HT1080 (cell line): Measurements from ENCODE around the gene OSGIN1. TPM values are rescaled to one million over a fixed set of nuclear protein-coding genes. Genes with fewer than 3 reads are reported as not detected.
"Not testable (repeated sequence)": the region's sequence is repeated elsewhere in the genome, so short reads cannot be mapped to it uniquely, and the experiment has no call there.

Experiments
- DNase-seq: peaks from one replicate; pipeline ENCODE4 v3.0.0-alpha.2; 2015; ENCODE audit warnings: low read depth
- total RNA-seq: library from RNA; depleted of rRNA; stranded (reverse); fragments of >200 nt; shearing (Covaris generic); gene quantifications from 2 replicates; pipeline ENCODE4 v1.2.3, GENCODE V29; 2014

Gene OSGIN1
- total RNA-seq, 1 experiment from 2014 or later: 3.8 TPM

DNA sequence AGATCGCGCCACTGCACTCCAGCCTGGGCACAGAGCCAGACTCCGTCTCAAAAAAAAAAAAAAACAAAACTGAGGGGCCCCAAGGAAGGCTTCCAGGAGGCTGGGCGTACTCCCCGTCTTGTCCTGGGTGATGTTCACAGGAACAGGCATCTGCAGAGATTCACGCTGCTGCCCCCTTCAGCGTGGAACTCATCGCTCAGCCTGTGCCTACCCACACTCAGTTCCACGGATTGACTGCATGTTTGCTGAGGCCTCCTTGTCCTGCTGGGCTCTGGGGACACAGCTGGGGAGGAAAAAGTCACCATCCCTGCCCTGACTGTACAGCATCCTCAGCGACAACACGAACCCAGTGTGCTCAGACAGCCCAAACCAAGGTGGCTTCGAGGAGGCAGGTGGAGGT is 12.9 kb upstream of the OSGIN1 start:
- DNase-seq: no peak

DNA sequence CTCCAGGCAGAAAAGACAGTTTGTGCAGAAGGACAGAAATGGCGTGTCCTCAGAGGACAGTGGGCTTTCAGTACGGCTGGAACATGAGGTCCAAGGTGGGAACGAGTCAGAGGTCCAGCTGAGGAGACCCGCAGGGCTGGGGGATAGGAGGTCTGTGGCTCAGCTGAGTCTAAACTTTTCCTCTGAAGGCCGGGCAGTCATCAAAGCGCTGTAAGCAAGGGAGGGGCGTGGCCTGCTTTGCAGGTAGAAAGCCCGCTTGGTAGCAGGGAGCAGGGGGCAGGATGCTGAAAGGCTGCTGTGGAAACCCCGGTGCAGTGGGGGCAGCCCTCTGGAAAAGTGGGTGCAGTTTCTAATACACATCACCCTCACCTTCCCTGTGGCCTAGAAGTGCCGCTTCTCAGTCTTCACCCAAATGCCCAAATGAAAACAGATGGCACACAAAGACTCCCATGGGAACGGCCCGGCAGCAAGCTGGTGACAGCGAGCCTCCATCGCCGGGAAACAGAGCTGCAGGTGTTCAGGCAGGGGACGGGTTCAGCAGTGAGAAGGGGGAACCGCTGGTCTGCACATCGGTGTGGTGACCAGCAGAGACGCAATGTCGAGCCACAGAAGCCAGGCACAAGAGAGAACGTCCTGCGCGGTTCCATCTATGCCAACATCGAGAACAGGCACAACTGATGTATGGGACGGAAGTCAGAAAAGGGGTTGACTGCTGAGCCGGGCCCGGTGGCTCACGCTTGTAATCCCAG is 12.2 kb upstream of the OSGIN1 start:
- no peak for DNase-seq

- not testable (repeated sequence) for DNase-seq
Measured at GRCh38 chr16:83941546-83941945, 11.5 kb upstream of the OSGIN1 start.

DNA sequence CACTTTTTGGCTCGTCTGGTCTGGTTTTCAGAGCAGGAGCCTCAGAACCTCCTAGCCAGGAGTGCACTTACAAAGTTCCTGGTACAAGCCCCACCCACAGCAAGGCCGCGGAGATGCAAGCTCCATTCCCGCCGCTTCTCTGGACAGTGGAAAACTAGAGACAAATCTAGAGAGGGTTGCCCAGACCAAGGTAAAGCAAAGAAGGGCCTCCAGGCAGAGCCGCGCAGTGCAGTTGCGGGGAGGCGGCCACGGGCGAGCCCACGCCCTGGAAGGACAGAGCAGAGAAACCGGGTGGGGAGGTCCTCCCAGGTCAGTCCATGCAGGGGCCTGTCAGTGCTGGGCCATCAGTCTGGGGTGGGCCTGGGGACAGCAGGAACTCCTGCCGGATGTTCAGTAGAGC is 11.0 kb upstream of the OSGIN1 start:
- no peak for DNase-seq

GRCh38 chr16:83942815-83943515 is 10.1 kb upstream of the OSGIN1 start:
- DNase-seq: no peak

DNA sequence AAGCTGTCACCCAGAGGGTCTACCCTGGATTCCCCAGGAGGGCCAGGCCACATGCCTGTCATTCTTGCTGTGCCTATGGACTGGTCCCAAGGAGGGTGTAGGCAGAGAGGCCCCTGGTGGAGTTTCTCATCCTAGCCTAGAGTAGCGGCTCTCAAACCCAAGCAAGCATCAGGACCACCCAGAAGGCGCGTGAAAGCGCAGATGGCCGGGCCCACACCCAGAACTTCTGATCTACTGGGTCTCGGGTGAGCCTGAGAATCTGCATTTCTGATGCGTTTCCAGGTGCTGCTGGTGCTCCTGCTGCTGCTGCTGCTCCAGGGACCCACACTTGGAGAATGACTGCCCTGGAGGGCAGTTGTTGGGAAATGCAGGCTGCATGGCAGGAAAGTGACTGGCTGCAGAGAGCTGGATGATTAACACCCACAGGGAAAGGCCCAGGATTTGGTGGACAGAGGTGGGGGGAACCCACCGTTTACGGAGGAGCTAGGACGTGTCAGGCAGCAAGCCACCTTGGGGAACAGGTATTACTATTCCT is 9.5 kb upstream of the OSGIN1 start:
- no peak for DNase-seq

DNA sequence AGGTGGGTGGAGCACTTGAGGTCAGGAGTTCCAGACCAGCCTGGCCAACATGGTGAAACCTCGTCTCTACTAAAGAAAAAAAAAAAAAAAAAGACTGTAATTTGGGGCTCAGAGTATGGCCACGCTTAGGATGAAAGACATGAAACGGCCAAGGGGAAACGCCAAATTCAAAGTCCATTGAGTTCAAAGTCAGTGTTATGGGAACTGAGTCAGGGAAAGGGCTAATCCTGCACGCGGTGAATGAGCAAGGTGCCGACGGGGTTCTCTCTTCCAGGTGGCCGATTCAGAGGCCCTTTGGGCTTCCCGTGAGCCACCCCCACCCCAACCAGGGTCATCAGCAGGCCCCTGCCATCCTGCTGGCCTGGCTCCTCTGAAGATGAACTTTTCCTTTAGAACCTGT is 7.5 kb upstream of the OSGIN1 start:
- no peak for DNase-seq

DNA sequence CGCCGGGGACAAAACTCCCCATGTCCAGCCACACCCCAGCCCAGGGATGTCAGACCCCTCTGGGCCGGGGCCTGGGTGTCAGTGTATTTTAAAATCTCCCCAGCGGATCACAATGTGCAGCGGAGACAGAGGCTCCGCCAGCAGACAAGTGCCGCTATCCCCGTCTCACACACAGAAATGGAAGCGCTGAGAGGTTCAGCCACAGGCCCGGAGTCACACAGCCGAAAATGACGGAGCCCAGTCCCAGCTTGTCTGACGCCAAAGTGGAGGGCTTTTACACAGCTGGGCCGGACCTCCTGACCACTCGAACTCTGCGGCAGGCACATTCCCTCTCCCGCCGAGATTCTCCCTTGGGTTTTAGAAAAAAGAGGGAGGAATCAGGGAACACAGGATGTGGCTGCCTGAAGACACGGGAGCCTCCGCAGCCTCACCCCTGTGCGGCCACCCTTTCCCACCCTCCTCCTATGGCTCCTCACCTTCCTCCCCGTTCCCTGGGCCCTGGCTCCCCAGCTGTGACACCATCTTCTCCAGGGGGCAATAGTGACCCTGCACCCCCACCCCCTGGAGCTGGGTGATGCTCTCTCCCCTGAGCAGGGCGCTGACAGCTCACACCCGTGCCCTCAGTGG is 6.8 kb upstream of the OSGIN1 start:
- no peak for DNase-seq

DNA sequence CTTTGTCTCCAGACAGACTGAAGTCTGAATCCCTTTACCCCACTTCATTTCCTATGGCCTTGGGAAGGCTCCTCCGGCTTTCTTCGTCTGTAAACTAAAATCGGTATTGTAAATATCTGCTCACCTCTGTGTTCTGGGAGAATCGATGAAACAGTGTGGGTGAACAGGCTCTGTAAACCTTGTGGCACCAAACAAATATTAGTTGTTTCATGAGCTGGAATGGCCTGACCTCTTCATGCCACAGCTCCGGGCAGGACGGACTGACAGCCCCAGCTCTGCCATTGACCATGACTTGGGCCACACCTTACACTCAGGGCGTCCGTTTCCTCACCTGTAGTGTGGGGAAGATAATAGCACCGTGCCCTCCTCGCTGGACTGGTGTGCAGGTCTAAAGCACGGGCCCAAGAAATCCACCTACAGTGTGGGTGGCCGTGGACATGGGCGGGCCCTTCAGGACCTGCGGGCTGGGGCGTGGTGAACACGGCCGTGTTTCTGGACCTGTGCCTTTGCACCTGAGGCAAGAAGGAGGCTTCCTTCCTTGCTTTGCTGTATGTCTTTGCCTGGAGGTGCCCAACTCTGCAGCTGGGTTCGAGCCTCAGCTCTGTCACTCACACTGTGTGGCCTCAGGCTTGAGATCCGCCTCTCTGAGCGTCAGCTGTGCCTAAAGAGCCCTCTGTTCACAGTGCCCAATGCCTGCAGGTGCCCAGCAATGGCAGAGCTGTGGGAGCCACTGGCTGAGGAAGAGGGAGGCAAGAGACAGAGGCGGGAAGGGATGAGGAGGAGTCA is 6.1 kb upstream of the OSGIN1 start:
- DNase-seq: no peak

- no peak for DNase-seq
Measured at GRCh38 chr16:83947642-83948234, 5.3 kb upstream of the OSGIN1 start.

DNA sequence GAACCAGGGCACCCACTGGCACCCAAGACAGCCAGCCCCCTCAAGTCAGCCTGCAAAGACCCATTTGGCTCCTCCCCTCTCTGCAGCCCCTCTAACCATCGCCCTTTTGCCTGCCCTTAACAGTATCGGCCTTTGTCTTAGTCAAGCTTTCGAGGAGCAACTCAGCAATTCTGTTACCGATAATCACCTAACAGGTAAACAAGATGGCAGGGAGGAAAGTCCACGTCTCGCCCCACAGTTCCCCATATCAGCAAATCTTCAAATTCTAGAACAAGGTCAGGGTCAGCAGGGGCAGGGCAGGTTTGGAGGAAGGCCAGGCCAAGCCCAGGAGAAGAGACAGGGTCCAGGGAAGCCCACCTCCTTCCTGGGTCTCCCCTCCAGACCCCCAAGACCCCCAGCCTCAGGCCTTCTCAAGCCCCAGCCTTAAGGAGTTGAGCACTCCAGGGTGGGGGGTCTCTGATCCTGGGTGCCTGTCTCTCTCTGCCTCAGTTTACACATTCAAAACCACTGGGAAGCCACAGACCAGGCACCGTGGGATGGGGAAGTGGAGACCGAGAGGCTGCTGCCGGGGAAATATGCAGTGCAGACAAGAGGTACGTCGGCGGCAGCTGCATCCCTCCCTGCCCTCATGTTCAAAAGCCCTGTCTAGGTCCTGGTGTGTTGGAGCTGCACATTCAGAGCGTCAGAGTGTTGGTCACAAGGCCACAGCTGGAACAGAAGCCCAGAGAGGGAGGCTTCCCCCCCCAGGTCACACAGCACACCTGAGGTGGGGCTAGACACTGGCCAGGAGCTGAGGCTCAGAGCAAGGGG is 3.9 kb upstream of the OSGIN1 start:
- DNase-seq: no peak

GRCh38 chr16:83949724-83950001 is 3.4 kb upstream of the OSGIN1 start:
- no peak for DNase-seq

DNA sequence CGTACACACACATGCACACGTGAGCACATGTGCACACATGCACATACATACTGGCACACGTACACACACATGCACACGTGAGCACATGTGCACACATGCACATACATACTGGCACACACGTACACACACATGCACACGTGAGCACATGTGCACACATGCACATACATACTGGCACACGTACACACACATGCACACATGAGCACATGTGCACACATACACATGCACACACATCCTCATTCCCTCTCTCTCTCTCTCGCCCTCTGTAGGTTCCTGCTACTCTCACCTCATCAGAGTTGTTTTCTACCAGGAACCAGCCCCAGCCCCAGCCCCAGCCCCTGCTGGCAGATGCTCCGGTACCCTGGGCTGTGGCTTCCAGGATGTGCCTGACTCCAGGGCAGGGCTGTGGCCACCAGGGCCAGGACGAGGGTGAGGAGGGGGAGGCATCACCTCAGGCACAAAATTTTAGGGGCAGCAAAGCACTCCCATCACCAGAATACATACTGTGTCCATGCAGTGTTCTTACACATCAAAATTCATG is 2.1 kb upstream of the OSGIN1 start:
- DNase-seq: not testable (repeated sequence)

DNA sequence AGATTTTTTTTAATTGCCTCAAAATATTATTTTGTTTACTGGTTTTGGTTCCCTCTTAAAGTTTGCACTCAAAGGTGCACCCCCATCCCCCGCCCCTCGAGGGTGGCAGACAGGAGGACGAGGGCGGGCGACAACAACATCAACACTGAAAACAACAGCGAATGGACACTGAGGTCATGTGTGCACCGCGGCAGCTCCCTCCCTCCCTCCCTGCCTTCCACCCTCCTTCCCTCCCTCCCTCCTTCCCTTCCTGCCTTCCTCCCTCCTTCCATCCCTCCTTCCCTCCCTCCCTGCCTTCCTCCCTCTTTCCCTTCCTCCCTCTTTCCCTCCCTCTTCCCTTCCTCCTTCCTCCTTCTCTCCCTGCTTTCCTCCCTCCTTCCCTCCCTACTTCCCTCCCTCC is 1.5 kb upstream of the OSGIN1 start:
- no peak for DNase-seq

DNA sequence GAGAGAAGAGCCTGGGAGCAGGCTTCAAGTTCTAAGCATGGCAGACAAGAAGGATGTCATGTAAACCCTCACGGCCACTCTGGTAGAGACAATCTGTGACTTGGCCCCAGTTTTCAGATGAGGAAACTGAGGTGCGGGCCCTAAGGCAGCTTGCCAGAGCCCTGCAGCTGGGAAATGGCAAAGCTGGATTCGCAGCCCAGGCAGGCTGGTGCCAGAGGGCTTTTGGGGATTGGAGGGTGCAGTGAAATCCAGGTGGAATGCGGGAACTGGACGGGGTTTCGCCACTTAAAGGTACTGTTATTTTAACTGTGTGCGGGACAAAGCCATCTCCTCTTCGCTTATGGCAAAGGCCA is 477 bp upstream of the OSGIN1 start:
- no peak for DNase-seq

DNA sequence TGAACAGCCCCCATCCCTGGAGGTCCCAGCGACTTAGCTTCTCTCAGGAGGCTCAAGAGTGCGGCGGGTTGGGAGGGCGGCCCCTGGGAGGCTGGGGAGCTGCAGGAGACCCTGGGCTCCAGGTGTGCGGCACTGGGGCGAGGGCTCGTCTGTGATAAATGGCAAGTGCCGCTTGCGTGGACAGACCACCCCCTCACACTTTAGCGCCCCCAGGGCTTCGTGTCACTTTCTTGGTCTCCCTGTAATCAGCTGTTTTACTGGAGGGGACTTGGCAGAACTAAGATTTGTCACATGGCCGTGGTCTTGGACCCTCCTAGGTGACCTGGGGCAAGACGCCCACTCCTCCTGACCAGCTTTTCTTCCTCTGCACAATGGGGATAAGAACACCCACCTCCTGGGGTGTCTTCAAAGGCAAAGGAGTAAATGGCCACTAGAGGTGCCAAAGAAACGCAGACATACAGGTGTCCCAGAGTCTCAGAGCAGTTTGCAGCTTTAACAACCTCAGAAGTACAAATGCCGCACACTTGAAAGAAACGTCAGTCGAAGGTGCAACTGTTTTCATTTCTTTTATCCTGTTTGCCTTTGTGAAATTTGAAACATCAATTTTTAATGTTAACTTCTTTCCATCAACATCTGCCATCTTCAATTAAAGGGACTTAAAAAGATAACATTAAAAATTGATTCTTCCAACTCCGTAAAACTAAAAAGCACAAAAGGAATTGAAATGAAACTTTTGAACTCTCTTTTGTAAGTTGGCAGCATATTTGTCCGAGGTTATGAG is 946 bp downstream of the OSGIN1 start:
- DNase-seq: peak; percentile 48

GRCh38 chr16:83954577-83955016 is 1.6 kb downstream of the OSGIN1 start:
- DNase-seq: peak; percentile 51

GRCh38 chr16:83955218-83956130 is 2.4 kb downstream of the OSGIN1 start:
- no peak for DNase-seq
